Fibroblast of mammary gland (primary cell): Measurements from ENCODE around the gene PIK3CG.

Experiments used
- DNase-seq: peaks from one replicate; pipeline ENCODE4 v3.0.0-alpha.2; 2010; ENCODE audit warnings: low read depth
- H3K4me3 ChIP-seq: 2 replicates; pipeline ENCODE4 v1.5.1; 2011; ENCODE audit warnings: low read depth, mild to moderate bottlenecking, low read length, moderate library complexity; ENCODE audit not compliant: control insufficient read depth
- CTCF ChIP-seq: conservative IDR thresholded peaks from 2 replicates; pipeline ENCODE4 v1.5.1; 2011; ENCODE audit warnings: low read depth, low read length, inconsistent platforms; ENCODE audit not compliant: control insufficient read depth, insufficient read depth

PIK3CG gene

DNA sequence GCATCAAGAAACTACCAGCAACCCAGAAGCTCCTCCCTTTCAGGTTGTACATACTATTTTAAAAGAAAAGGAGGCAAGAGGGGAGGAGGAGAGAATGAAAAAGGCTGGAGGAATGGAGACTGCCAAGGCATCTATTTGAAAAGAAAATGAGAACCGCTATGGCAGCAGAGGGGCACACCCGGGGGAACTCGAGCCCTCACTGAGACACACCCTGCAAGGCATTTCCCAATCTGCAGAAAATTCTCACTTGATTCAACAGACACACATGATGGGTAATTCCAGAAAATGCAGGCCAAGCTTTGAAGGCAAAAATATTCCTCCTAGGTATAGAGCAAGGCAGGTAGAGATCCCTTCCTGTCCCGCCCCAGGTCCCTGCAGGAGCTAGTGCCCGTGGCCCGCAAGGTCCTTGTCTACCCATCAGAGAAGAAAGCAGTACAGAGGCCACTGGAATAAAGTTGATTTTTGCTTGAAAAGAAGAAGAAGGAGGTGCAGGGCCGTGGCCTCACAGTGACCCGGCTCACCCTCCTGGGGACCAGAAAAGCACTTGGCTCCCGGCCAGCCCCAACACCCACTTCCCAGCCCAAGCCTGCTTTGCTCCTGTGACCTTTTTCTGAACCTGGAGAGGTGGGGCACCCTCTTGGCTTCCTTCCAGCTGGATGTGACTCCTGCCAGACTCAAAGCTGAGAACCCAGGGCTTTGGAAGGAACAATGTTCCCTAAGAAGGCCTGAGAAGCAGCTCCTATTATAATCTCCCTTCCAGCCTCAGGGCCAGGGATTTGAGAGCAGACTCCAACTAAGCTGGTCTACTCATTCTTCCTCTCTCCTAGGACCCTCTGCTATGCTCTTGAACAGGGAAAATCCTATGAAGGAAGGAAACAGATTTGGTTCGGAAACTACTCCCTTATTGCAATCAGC is 6.2 kb upstream of the PIK3CG start:
- peak; percentile 7 for DNase-seq
- TF ChIP-seq CTCF, result no peak
- no peak overlapping the region for H3K4me3 ChIP-seq

GRCh38 chr7:106862317-106863089 is 2.6 kb upstream of the PIK3CG start:
- H3K4me3 ChIP-seq, result no peak overlapping the region
- DNase-seq, result peak; percentile 46
- TF ChIP-seq CTCF, result no peak

GRCh38 chr7:106863274-106863997 is 1.6 kb upstream of the PIK3CG start:
- no peak overlapping the region for H3K4me3 ChIP-seq
- DNase-seq, result no peak
- no peak for TF ChIP-seq CTCF

DNA sequence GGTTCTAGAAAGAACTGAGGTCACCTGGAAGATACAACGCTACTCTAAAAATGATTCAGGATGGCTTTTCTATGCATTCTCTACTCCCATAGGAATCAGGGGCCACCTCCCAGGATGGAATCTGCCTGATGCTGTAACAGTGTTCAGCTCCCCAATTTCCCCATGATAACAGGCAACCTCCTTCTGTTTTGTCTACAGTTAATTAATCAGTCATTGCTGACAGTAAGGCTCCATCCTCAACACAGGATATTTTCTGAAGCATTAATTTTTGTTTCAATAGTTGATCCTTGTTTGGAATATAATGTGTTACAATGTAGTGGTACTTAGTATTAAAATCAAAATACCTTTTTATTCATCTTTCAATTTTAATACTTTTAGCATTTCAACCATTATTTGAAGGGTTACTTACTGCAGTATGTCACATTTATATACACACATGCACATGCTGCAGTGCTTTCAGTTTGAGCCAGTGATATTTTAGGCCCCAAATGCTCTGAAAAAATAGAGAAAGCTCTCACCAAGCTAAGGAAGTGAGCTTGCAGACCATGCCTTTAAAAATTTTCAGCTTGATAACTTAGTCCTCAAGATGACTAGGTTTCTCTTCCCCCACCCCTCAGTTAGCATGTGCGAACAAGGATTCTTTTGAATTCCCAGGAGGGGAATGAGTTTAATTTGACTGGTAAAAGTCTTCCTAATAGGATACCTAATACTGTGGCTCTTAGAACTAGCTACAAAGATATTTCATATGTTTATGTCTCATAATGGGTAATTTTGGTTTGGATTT is 592 bp upstream of the PIK3CG start:
- no peak overlapping the region for H3K4me3 ChIP-seq
- TF ChIP-seq CTCF, result no peak
- DNase-seq, result no peak

DNA sequence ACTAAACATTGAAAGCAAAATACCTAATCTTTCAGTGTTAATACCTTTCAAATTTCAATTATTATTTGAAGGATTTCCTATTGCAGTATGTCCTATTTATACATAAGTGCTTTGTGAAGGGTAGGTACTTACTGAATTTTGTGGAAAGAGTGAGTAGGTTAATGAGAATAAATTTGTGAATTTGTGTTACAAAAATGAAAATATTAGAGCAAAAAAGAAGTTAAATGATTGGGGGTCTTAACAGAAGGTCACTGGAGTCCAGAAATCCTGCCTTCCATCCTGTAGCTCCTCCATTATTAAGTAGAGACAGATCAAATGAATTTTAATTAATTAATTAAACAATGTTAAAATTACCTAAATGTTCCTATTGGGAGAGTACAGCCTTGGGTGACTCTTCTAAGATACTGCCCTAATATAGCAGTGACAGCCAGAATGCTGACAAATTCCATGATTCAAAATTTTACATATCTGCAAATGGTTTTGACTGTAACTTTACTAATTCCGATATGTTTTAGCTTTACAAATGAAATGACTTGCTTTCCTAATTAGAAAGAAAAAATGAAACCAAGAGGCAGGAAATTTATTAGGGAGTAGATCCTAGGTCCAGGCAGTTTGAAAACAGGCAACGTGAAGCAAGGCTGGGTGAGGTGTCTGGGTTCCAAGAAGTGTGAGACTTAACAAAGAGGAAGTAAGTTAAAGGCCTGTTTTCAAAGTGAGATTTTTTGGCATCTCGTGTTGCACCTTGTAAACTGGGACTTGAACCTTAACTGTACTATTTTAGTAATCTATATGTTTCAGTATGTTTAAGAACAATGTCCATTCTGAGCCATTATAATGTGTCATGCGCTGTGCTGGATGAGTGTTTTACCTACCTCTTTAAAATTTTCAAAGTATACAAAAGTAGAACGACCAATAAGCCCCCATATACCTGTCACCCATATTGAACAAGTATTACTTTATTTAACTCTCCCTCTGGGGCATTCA is 1.5 kb downstream of the PIK3CG start:
- H3K4me3 ChIP-seq, result no peak overlapping the region
- DNase-seq, result no peak
- no peak for TF ChIP-seq CTCF
